Body of pancreas (tissue), 4 donors: ENCODE results near the gene TSPAN15.

Experiments used
- POLR2A ChIP-seq, 3 donors: fragments of 450-650 bp; IDR thresholded peaks; one replicate each; pipeline ENCODE4 v1.6.1; 2016; ENCODE audit warnings: antibody characterized with exemption in 3 of 3, mild to moderate bottlenecking in 2 of 3
- TF ChIP-seq, protein P1 (sequence below), 7 experiments: fragments of 450-650 bp in 4 of 7; fragments of 200-600 bp in 3 of 7; sonication (generic) in 3 of 7; IDR thresholded peaks; one replicate each; pipeline ENCODE4 v1.5.1; 2016 to 2019; ENCODE audit warnings: antibody characterized with exemption in 7 of 7

DNA sequence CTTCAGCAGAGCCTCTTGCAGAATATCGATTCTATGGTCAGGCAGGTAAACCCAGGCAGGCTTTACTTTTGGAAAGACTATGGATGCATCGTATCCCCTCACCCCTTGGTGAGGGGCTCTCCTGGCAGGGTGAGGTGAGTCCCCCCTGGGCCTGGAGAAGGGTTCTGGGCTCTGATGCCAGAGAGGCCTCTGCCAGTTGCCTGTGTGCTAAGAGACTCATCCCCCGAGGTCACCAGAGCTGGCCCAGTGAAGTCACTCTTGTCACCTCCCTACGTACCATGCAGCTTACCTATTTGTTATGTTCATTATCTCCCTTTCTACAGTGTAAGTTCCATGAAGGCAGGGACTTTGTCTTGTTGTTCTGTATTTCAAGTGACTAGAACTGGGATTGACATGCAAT lies 51.3 kb downstream of the TSPAN15 start:
- no peak for TF ChIP-seq POLR2A (IDR thresholded peaks at IDR 0.05)
- TF ChIP-seq, protein P1, sequence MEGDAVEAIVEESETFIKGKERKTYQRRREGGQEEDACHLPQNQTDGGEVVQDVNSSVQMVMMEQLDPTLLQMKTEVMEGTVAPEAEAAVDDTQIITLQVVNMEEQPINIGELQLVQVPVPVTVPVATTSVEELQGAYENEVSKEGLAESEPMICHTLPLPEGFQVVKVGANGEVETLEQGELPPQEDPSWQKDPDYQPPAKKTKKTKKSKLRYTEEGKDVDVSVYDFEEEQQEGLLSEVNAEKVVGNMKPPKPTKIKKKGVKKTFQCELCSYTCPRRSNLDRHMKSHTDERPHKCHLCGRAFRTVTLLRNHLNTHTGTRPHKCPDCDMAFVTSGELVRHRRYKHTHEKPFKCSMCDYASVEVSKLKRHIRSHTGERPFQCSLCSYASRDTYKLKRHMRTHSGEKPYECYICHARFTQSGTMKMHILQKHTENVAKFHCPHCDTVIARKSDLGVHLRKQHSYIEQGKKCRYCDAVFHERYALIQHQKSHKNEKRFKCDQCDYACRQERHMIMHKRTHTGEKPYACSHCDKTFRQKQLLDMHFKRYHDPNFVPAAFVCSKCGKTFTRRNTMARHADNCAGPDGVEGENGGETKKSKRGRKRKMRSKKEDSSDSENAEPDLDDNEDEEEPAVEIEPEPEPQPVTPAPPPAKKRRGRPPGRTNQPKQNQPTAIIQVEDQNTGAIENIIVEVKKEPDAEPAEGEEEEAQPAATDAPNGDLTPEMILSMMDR (IDR thresholded peaks at IDR 0.05) = no peak
